Right renal pelvis (tissue), 4 donors: ENCODE results near the gene PGAM1. TPM values are rescaled to one million over a fixed set of nuclear protein-coding genes. Genes with fewer than 3 reads are reported as not detected.
A peak's percentile ranks its signal among the peaks of the same experiment; 100 is the strongest.
"Not testable (repeated sequence)": the region's sequence is repeated elsewhere in the genome, so short reads cannot be mapped to it uniquely, and the experiment has no call there.

Experiments used
- DNase-seq, 4 donors: peaks; one replicate each; pipeline ENCODE4 v3.0.0-alpha.2; 2013; ENCODE audit warnings: low read depth in 4 of 4, low spot score in 3 of 4, missing footprints in 1 of 4
- polyA plus RNA-seq, 4 donors: library from polyadenylated mRNA; unstranded; fragments of 120-200 nt; gene quantifications; one replicate each; pipeline ENCODE4 v1.2.1, GENCODE V29; 2013; ENCODE audit not compliant: insufficient read length in 4 of 4

Gene PGAM1
- polyA plus RNA-seq: 100 to 1,000 TPM; 176 to 209 (median 186) TPM

GRCh38 chr10:97425964-97426775 lies at the start of gene PGAM1:
PGAM1 (plus strand) TSS chr10:97426191; CDS start chr10:97426308, 117 bp downstream.
- peak; percentile 90 to 98 (median 92) for DNase-seq

GRCh38 chr10:97376413-97376812 lies 49.6 kb upstream of the PGAM1 start:
- no peak for DNase-seq

- no peak for DNase-seq
Measured at GRCh38 chr10:97378933-97379921, 46.8 kb upstream of the PGAM1 start.

GRCh38 chr10:97380516-97380915 lies 45.5 kb upstream of the PGAM1 start:
- no peak for DNase-seq

GRCh38 chr10:97381626-97382025 lies 44.4 kb upstream of the PGAM1 start:
- DNase-seq: no peak

- no peak for DNase-seq
Measured at GRCh38 chr10:97383159-97383558, 42.8 kb upstream of the PGAM1 start.

- DNase-seq: no peak
Measured at GRCh38 chr10:97384156-97384555, 41.8 kb upstream of the PGAM1 start.

- DNase-seq: no peak
Measured at GRCh38 chr10:97384641-97385040, 41.4 kb upstream of the PGAM1 start.

- DNase-seq: no peak
Measured at GRCh38 chr10:97385565-97385964, 40.4 kb upstream of the PGAM1 start.

GRCh38 chr10:97388152-97388551 lies 37.8 kb upstream of the PGAM1 start:
- no peak for DNase-seq

GRCh38 chr10:97390091-97390490 lies 35.9 kb upstream of the PGAM1 start:
- no peak for DNase-seq

- no peak for DNase-seq
Measured at GRCh38 chr10:97393034-97393573, 32.9 kb upstream of the PGAM1 start.

GRCh38 chr10:97396056-97396455 lies 29.9 kb upstream of the PGAM1 start:
- DNase-seq: no peak

- DNase-seq: no peak
Measured at GRCh38 chr10:97399843-97400545, 26.0 kb upstream of the PGAM1 start.

GRCh38 chr10:97400665-97401454 lies 25.1 kb upstream of the PGAM1 start, which contains the start of gene RRP12:
RRP12 (minus strand) TSS chr10:97401340; CDS start chr10:97401231, 109 bp downstream.
- peak; percentile 93 to 99 (median 96) for DNase-seq

GRCh38 chr10:97401455-97401919 lies 24.5 kb upstream of the PGAM1 start:
- no peak for DNase-seq

GRCh38 chr10:97404044-97404443 lies 21.9 kb upstream of the PGAM1 start:
- DNase-seq: no peak

GRCh38 chr10:97406064-97406463 lies 19.9 kb upstream of the PGAM1 start:
- no peak for DNase-seq

GRCh38 chr10:97406483-97406882 lies 19.5 kb upstream of the PGAM1 start:
- DNase-seq: not testable (repeated sequence)
